Mucosa of gallbladder (tissue), 1 donor: Measurements from ENCODE around the gene LYRM1. TPM values are rescaled to one million over a fixed set of nuclear protein-coding genes. Genes with fewer than 3 reads are reported as not detected.

Source experiments
- DNase-seq: peaks from one replicate; pipeline ENCODE4 v3.0.0-alpha.2; 2020; ENCODE audit warnings: low spot score
- total RNA-seq: library from RNA; stranded (reverse); gene quantifications from one replicate; pipeline ENCODE4 v1.2.1, GENCODE V29; 2021
- donor health status: DM: no; HTN: no; CAD: no.

LYRM1 gene
- total RNA-seq, 1 donor from 2014 or later: 28.6 TPM

- no peak for DNase-seq
These were observed 28.4 kb upstream of the LYRM1 start for GRCh38 chr16:20871941-20872815.

- no peak for DNase-seq
These were observed 27.2 kb upstream of the LYRM1 start for GRCh38 chr16:20873331-20873730.

- no peak for DNase-seq
These were observed 26.4 kb upstream of the LYRM1 start for GRCh38 chr16:20874088-20874581.

- DNase-seq: no peak
These were observed 25.3 kb upstream of the LYRM1 start for GRCh38 chr16:20875355-20875650.

GRCh38 chr16:20878682-20879147 is 21.9 kb upstream of the LYRM1 start:
- no peak for DNase-seq

GRCh38 chr16:20879175-20880040 is 21.2 kb upstream of the LYRM1 start:
- no peak for DNase-seq

- DNase-seq: no peak
These were observed 19.6 kb upstream of the LYRM1 start for GRCh38 chr16:20880867-20881502.

- no peak for DNase-seq
These were observed 19.1 kb upstream of the LYRM1 start for GRCh38 chr16:20881503-20881878.

GRCh38 chr16:20883554-20884239 is 16.9 kb upstream of the LYRM1 start:
- DNase-seq: no peak

GRCh38 chr16:20884240-20884556 is 16.4 kb upstream of the LYRM1 start:
- DNase-seq: no peak

- no peak for DNase-seq
These were observed 14.3 kb upstream of the LYRM1 start for GRCh38 chr16:20886320-20886719.

- no peak for DNase-seq
These were observed 13.4 kb upstream of the LYRM1 start for GRCh38 chr16:20887207-20887606.

- DNase-seq: no peak
These were observed 10.8 kb upstream of the LYRM1 start for GRCh38 chr16:20889625-20890275.

GRCh38 chr16:20894388-20894787 is 6.2 kb upstream of the LYRM1 start:
- DNase-seq: no peak

- DNase-seq: no peak
These were observed 3.2 kb upstream of the LYRM1 start for GRCh38 chr16:20897253-20897897.

- DNase-seq: no peak
These were observed 2.6 kb upstream of the LYRM1 start for GRCh38 chr16:20897922-20898321.

- no peak for DNase-seq
These were observed 1.5 kb upstream of the LYRM1 start for GRCh38 chr16:20899071-20899470.

GRCh38 chr16:20899477-20900298 is 883 bp upstream of the LYRM1 start:
- peak; percentile 16 for DNase-seq

GRCh38 chr16:20901068-20901435 is 481 bp downstream of the LYRM1 start:
- no peak for DNase-seq
